ENCODE results near the gene GNLY. TPM values are rescaled to one million over a fixed set of nuclear protein-coding genes. Genes with fewer than 3 reads are reported as not detected.

GNLY gene
- total RNA-seq, 1 experiment from 2014 or later: not detected

DNA sequence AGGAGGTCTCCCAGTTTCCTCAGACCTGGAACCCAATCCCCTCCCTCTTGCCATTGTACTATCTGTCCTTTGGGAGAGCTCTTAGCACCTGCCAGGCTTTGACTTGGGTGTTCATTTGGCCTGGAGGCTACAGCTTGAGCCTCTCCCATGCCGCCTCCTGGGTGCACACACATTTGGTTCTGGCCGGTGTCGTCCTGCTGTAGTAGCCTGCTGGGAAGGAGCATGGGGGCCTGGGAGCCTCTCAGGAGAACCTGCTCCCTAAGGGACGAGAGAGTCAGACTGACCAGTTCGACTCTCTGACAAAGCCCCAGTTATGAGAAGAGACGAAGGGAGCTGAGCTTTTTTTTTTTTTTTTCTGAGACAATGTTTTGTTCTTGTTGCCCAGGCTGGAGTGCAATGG lies 18.7 kb upstream of the GNLY start:
- ChIA-PET CTCF (interaction anchor here (0.6 kb wide), 2 partner anchors 28 to 32 kb away, joined by 3 to 6 read pairs; no protein-coding TSS in a partner anchor), POLR2A (ENCODE audit: unreplicated experiment) (no interaction called here)
- ATAC-seq: no peak
- Histone ChIP-seq H3K9ac (ENCODE audit: low read length) (no peak overlapping the region), H3F3A (ENCODE audit: low read length, unreplicated experiment) (no peaks in the 10 kb centered on the region), H3K9me2 (replicated peaks; ENCODE audit: low read length) (no peaks in the 10 kb centered on the region), H3K79me2 (ENCODE audit: low read length) (no peaks in the 10 kb centered on the region), H3K4me1 (ENCODE audit: insufficient read depth, low read length) (peaks cover 7% of the 10 kb centered on the region; the same call in 1 of the 2 replicates), H3K4me2 (ENCODE audit: low read length) (no peak overlapping the region), H4K20me1 (ENCODE audit: low read length) (no peaks in the 10 kb centered on the region), H3K27ac (ENCODE audit: low read length) (no peak overlapping the region), H2AFZ (ENCODE audit: low read length) (no peak overlapping the region), H3K36me3 (ENCODE audit: low read depth, low read length) (no peaks in the 10 kb centered on the region), H3K27me3 (ENCODE audit: low read length) (no peaks in the 10 kb centered on the region), H3K4me3 (ENCODE audit: low read length) (no peak overlapping the region), H3K9me3 (ENCODE audit: low read length) (no peaks in the 10 kb centered on the region)
- intact Hi-C loops (cut with micrococcal nuclease): no loop called here
- no peak for DNase-seq
- no TSS peak for BruUV-seq (replicated peaks)
- TF ChIP-seq, protein P1, sequence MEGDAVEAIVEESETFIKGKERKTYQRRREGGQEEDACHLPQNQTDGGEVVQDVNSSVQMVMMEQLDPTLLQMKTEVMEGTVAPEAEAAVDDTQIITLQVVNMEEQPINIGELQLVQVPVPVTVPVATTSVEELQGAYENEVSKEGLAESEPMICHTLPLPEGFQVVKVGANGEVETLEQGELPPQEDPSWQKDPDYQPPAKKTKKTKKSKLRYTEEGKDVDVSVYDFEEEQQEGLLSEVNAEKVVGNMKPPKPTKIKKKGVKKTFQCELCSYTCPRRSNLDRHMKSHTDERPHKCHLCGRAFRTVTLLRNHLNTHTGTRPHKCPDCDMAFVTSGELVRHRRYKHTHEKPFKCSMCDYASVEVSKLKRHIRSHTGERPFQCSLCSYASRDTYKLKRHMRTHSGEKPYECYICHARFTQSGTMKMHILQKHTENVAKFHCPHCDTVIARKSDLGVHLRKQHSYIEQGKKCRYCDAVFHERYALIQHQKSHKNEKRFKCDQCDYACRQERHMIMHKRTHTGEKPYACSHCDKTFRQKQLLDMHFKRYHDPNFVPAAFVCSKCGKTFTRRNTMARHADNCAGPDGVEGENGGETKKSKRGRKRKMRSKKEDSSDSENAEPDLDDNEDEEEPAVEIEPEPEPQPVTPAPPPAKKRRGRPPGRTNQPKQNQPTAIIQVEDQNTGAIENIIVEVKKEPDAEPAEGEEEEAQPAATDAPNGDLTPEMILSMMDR (conservative IDR thresholded peaks at IDR 0.05; ENCODE audit: low read depth, low read length): no peak
- TF ChIP-seq EZH2phosphoT487 (IDR thresholded peaks at IDR 0.05; ENCODE audit: borderline replicate concordance, low read length): no peak
- TF ChIP-seq EZH2 (IDR thresholded peaks at IDR 0.05; ENCODE audit: low read length, unreplicated experiment): no peak

DNA sequence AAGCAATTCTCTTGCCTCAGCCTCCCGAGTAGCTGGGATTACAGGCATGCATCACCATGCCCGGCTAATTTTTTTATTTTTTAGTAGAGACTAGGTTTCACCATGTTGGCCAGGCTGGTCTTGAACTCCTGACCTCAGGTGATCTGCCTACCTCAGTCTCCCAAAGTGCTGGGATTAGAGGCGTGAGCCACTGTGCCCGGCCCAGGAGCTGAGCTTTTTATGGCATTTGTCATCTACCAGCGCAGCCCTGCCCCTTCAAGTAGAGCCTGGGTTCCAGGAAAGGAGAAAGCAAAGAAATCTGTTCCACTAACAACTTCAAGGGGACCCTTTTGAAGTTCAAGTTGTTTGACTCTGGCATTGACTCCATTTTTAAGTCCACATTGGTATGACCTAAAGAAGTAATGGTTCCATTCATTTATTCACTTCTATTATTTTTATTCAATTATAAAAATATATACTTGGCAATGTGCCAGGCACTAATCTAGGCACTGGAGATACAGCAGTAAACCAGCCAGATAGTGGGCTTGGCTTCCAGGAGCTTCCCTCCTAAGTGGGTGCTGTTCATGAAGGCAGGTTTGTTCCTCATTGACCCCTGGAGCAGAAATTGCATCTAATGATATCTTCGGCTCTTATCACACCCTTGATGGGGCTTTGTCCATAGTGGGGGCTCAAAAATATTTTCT lies 18.2 kb upstream of the GNLY start:
- no peak overlapping the region for H3K4me2 ChIP-seq (ENCODE audit: low read length)
- H3K4me1 ChIP-seq (ENCODE audit: insufficient read depth, low read length): peaks cover 13% of the 10 kb centered on the region
- H3K79me2 ChIP-seq (ENCODE audit: low read length): no peaks in the 10 kb centered on the region
- ChIA-PET POLR2A (ENCODE audit: unreplicated experiment) (no interaction called here), CTCF (no interaction called here)
- H2AFZ ChIP-seq (ENCODE audit: low read length): no peak overlapping the region
- H3K9ac ChIP-seq (ENCODE audit: low read length): no peak overlapping the region
- no peaks in the 10 kb centered on the region for H3K36me3 ChIP-seq (ENCODE audit: low read depth, low read length)
- H3K4me3 ChIP-seq (ENCODE audit: low read length): no peak overlapping the region
- intact Hi-C loops (cut with micrococcal nuclease): no loop called here
- no peaks in the 10 kb centered on the region for H3K9me3 ChIP-seq (ENCODE audit: low read length)
- H3F3A ChIP-seq (ENCODE audit: low read length, unreplicated experiment): no peaks in the 10 kb centered on the region
- no peaks in the 10 kb centered on the region for H3K27me3 ChIP-seq (ENCODE audit: low read length)
- H3K9me2 ChIP-seq (replicated peaks; ENCODE audit: low read length): no peaks in the 10 kb centered on the region
- DNase-seq (no peak), ATAC-seq (no peak)
- no peak for TF ChIP-seq EZH2phosphoT487 (IDR thresholded peaks at IDR 0.05; ENCODE audit: borderline replicate concordance, low read length)
- no peak for TF ChIP-seq EZH2 (IDR thresholded peaks at IDR 0.05; ENCODE audit: low read length, unreplicated experiment)
- TF ChIP-seq, protein P1 (conservative IDR thresholded peaks at IDR 0.05; ENCODE audit: low read depth, low read length): no peak
- no peaks in the 10 kb centered on the region for H4K20me1 ChIP-seq (ENCODE audit: low read length)
- H3K27ac ChIP-seq (ENCODE audit: low read length): no peak overlapping the region
- BruUV-seq (replicated peaks): no TSS peak

DNA sequence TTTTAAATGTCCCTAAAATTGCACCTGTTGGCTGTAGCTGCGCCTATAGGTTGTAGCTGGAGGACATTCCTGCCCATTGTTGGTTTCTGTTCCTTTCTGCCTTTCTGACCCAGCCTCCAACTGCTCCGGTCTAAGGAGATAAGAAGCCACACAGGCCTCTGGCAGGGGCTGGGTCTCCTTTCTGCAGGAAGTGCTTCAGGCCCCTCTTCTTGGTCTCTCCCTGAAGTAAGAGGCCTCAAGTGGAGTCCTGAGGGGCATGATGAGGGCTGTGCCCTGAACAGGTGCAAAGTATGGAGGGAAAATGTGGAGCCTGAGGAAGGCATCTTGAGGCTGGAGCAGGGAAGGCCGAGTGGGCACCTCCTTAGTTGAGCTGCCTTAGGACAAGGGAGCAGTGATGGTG lies 15.8 kb upstream of the GNLY start:
- no TSS peak for BruUV-seq (replicated peaks)
- H3K4me2 ChIP-seq (ENCODE audit: low read length): no peak overlapping the region
- H4K20me1 ChIP-seq (ENCODE audit: low read length): no peaks in the 10 kb centered on the region
- H3K36me3 ChIP-seq (ENCODE audit: low read depth, low read length): no peaks in the 10 kb centered on the region
- H3K9ac ChIP-seq (ENCODE audit: low read length): no peak overlapping the region
- no peaks in the 10 kb centered on the region for H3K27me3 ChIP-seq (ENCODE audit: low read length)
- CTCF ChIA-PET: interaction anchor here (0.6 kb wide), 1 partner anchor 29 kb away, joined by 3 read pairs; no protein-coding TSS in a partner anchor
- DNase-seq (no peak), ATAC-seq (no peak)
- intact Hi-C loops (cut with micrococcal nuclease): no loop called here
- H2AFZ ChIP-seq (ENCODE audit: low read length): no peak overlapping the region
- POLR2A ChIA-PET (ENCODE audit: unreplicated experiment): no interaction called here
- no peak overlapping the region for H3K4me3 ChIP-seq (ENCODE audit: low read length)
- peaks cover 19% of the 10 kb centered on the region for H3K4me1 ChIP-seq (ENCODE audit: insufficient read depth, low read length)
- no peaks in the 10 kb centered on the region for H3K79me2 ChIP-seq (ENCODE audit: low read length)
- no peak overlapping the region for H3K27ac ChIP-seq (ENCODE audit: low read length)
- H3K9me2 ChIP-seq (replicated peaks; ENCODE audit: low read length): no peaks in the 10 kb centered on the region
- H3K9me3 ChIP-seq (ENCODE audit: low read length): no peaks in the 10 kb centered on the region
- no peak for TF ChIP-seq EZH2phosphoT487 (IDR thresholded peaks at IDR 0.05; ENCODE audit: borderline replicate concordance, low read length)
- TF ChIP-seq EZH2 (IDR thresholded peaks at IDR 0.05; ENCODE audit: low read length, unreplicated experiment): no peak
- TF ChIP-seq, protein P1 (conservative IDR thresholded peaks at IDR 0.05; ENCODE audit: low read depth, low read length): no peak
- H3F3A ChIP-seq (ENCODE audit: low read length, unreplicated experiment): no peaks in the 10 kb centered on the region

Data from PC-3 (cell line).